Breast epithelium (tissue), 3 donors: ENCODE results near the gene PGM2.
"Not testable (repeated sequence)": the region's sequence is repeated elsewhere in the genome, so short reads cannot be mapped to it uniquely, and the experiment has no call there.

Experiments
- CTCF ChIP-seq, 3 donors: fragments of 450-650 bp; IDR thresholded peaks; one replicate each; pipeline ENCODE4 v1.5.1; 2016 to 2017; ENCODE audit warnings: antibody characterized with exemption in 3 of 3, mild to moderate bottlenecking in 3 of 3, moderate library complexity in 3 of 3
- POLR2A ChIP-seq: fragments of 450-650 bp; IDR thresholded peaks from one replicate; pipeline ENCODE4 v1.6.1; 2016; ENCODE audit warnings: antibody characterized with exemption, mild to moderate bottlenecking, moderate library complexity
- POLR2AphosphoS5 ChIP-seq, 3 donors: sonication (generic); formaldehyde crosslinking; IDR thresholded peaks; one replicate each; pipeline ENCODE4 v1.6.1; 2017; ENCODE audit warnings: antibody characterized with exemption in 3 of 3

GRCh38 chr4:37786267-37786666, 40.2 kb upstream of the PGM2 start:
- TF ChIP-seq CTCF (IDR thresholded peaks at IDR 0.05); POLR2A; POLR2AphosphoS5 (IDR thresholded peaks at IDR 0.05): not testable (repeated sequence)
